K562 (cell line): ENCODE data around the gene UGT1A10. TPM values are rescaled to one million over a fixed set of nuclear protein-coding genes. Genes with fewer than 3 reads are reported as not detected.

Experiments used
- ATAC-seq: fragments of 200-7000 bp; cut with Tn5 transposase; 3 replicates; pipeline ENCODE4 v1.9.1; 2020; ENCODE audit warnings: moderate library complexity
- BruUV-seq: library from RNA; stranded (reverse); fragments of 400-500 nt; replicated peaks from 2 replicates; lab custom pipeline; 2021; lab: Mats Ljungman, UMichigan
- CTCF ChIA-PET: fragments of 300-600 bp; formaldehyde crosslinking; extraction: SDS; loops from one replicate; lab custom pipeline; 2021; ENCODE audit warnings: low intra/inter-chr PET ratio; lab: Yijun Ruan, JAX
- POLR2A ChIA-PET: fragments of 300-600, 350-650 bp; sonication (Branson Sonifier 250); formaldehyde crosslinking; extraction: SDS; loops from one replicate; lab custom pipeline; 2021; ENCODE audit warnings: antibody characterized with exemption, inconsistent platforms; lab: Yijun Ruan, JAX
- DNase-seq, 4 experiments: peaks; one replicate each; pipeline versions ENCODE4 v3.0.0 to v3.0.0-alpha.2; 2011 to 2018; ENCODE audit warnings: low spot score in 3 of 4, mixed read lengths in 3 of 4; ENCODE audit errors: extremely low read depth in 1 of 4
- FAIRE-seq: peaks from 2 replicates; lab custom pipeline; 2011; peaks lifted over from hg19 to GRCh38; lab: Jason Lieb, UNC
- H2AFZ ChIP-seq: 2 replicates; pipeline ENCODE4 v1.6.0; 2011; ENCODE audit warnings: low read depth, low read length, control low read depth, inconsistent platforms
- H3K27ac ChIP-seq: fragments of 200-600 bp; 3 replicates; pipeline ENCODE4 v1.8.0; 2011; ENCODE audit warnings: low read depth, mild to moderate bottlenecking, control low read depth, inconsistent platforms, low read length, moderate library complexity, mixed read lengths; ENCODE audit errors: extremely low read depth
- H3K27me3 ChIP-seq, 2 experiments: fragments of 300-600 bp in 1 of 2; 2 replicates in 1 of 2; 3 replicates in 1 of 2; pipeline versions ENCODE4 v1.6.0 to v1.8.0; 2011; ENCODE audit warnings: inconsistent platforms in 2 of 2, low read length in 2 of 2, mild to moderate bottlenecking in 1 of 2, mixed read lengths in 1 of 2, moderate library complexity in 1 of 2; ENCODE audit not compliant: control insufficient read depth in 2 of 2, insufficient read depth in 2 of 2
- H3K36me3 ChIP-seq: fragments of 300-600 bp; 3 replicates; pipeline ENCODE4 v1.8.0; 2011; ENCODE audit warnings: mild to moderate bottlenecking, low read length, inconsistent platforms; ENCODE audit not compliant: control insufficient read depth, insufficient read depth
- H3K4me1 ChIP-seq, 2 experiments: fragments of 200-600 bp in 1 of 2; replicated peaks in 1 of 2; 2 replicates in 1 of 2; 3 replicates in 1 of 2; pipeline versions ENCODE4 v1.5.1 to v1.8.0; 2011; ENCODE audit warnings: inconsistent platforms in 2 of 2, low read length in 2 of 2, mild to moderate bottlenecking in 1 of 2, mixed read lengths in 1 of 2, moderate library complexity in 1 of 2; ENCODE audit not compliant: control insufficient read depth in 2 of 2, insufficient read depth in 2 of 2
- H3K4me2 ChIP-seq: 2 replicates; pipeline ENCODE4 v1.6.1; 2011; ENCODE audit warnings: low read length, control low read depth, inconsistent platforms, mixed read lengths; ENCODE audit not compliant: insufficient read depth
- H3K4me3 ChIP-seq: fragments of 200-600 bp; sonication (generic), shearing (Covaris generic); 2 replicates; pipeline ENCODE4 v1.5.1; 2016; ENCODE audit warnings: control low read depth, inconsistent platforms
- H3K79me2 ChIP-seq: fragments of 200-600 bp; 3 replicates; pipeline ENCODE4 v1.8.0; 2011; ENCODE audit warnings: low read length, inconsistent platforms; ENCODE audit not compliant: control insufficient read depth, insufficient read depth
- H3K9ac ChIP-seq, 2 experiments: 2 replicates each; pipeline versions ENCODE4 v1.6.0 to v1.6.1; 2011; ENCODE audit warnings: low read depth in 2 of 2, low read length in 2 of 2, control low read depth in 1 of 2, inconsistent platforms in 1 of 2, mild to moderate bottlenecking in 1 of 2, mixed read lengths in 1 of 2; ENCODE audit not compliant: insufficient read depth in 1 of 2
- H3K9me1 ChIP-seq: one replicate; pipeline ENCODE4 v1.6.0; 2011; ENCODE audit warnings: inconsistent platforms, mild to moderate bottlenecking, low read length, moderate library complexity; ENCODE audit not compliant: control insufficient read depth, insufficient read depth
- H3K9me3 ChIP-seq: replicated peaks from 2 replicates; pipeline ENCODE4 v1.5.1; 2011; ENCODE audit warnings: low read depth, low read length, inconsistent platforms; ENCODE audit not compliant: control insufficient read depth, insufficient read depth
- H4K20me1 ChIP-seq: replicated peaks from 2 replicates; pipeline ENCODE4 v1.6.1; 2011; ENCODE audit warnings: low read length, inconsistent platforms, mixed read lengths; ENCODE audit not compliant: control insufficient read depth, insufficient read depth
- CHD2 ChIP-seq: IDR thresholded peaks from 2 replicates; pipeline ENCODE4 v1.6.1; 2011; ENCODE audit warnings: low read depth, low read length
- GABPB2 ChIP-seq: fragments of 250-450 bp; sonication (Bioruptor Pico); conservative IDR thresholded peaks from 2 replicates; pipeline ENCODE4 v1.5.1; 2021; ENCODE audit warnings: mild to moderate bottlenecking
- HEY1 ChIP-seq: fragments of 250-450 bp; sonication (Bioruptor Pico); IDR thresholded peaks from 2 replicates; pipeline ENCODE4 v1.5.0; 2020; ENCODE audit warnings: mild to moderate bottlenecking, moderate library complexity, borderline replicate concordance
- JUND ChIP-seq, 2 experiments: IDR thresholded peaks; 2 replicates in 1 of 2; 3 replicates in 1 of 2; pipeline ENCODE4 v1.6.1; 2011; ENCODE audit warnings: borderline replicate concordance in 2 of 2, low read depth in 2 of 2, low read length in 2 of 2, improper control_type of control experiment in 1 of 2, missing biosample characterization in 1 of 2, missing genetic modification characterization in 1 of 2, missing genetic modification reagents in 1 of 2
- MEF2A ChIP-seq: IDR thresholded peaks from 2 replicates; pipeline ENCODE4 v1.6.1; 2011; ENCODE audit warnings: low read depth, mild to moderate bottlenecking, low read length, moderate library complexity; ENCODE audit not compliant: control insufficient read depth
- NR3C1 ChIP-seq: sonication (generic); formaldehyde crosslinking; IDR thresholded peaks from 2 replicates; pipeline ENCODE4 v1.8.1; 2022; ENCODE audit warnings: missing genetic modification reagents
- NR4A1 ChIP-seq, 2 experiments: fragments of 250-450 bp in 1 of 2; fragments of 450-650 bp in 1 of 2; sonication (Bioruptor Pico) in 1 of 2; IDR thresholded peaks; 2 replicates each; pipeline versions ENCODE4 v1.4.0 to v1.6.1; 2016 to 2020; ENCODE audit warnings: mild to moderate bottlenecking in 2 of 2, missing compliant biosample characterization in 1 of 2, missing genetic modification characterization in 1 of 2, moderate library complexity in 1 of 2
- PHB2 ChIP-seq: fragments of 450-650 bp; IDR thresholded peaks from 2 replicates; pipeline ENCODE4 v1.6.1; 2017; ENCODE audit warnings: low read depth
- RFX7 ChIP-seq: fragments of 250-450 bp; sonication (Bioruptor Pico); IDR thresholded peaks from 2 replicates; pipeline ENCODE4 v1.5.1; 2021; ENCODE audit warnings: mild to moderate bottlenecking
- WGBS: fragments of 100-300 bp; shearing (Covaris generic); methylation state at CpG from one replicate; pipeline ENCODE4 v1.1.6; 2016; ENCODE audit warnings: low coverage, mixed read lengths; ENCODE audit not compliant: insufficient coverage; ENCODE audit errors: missing lambda C conversion rate; 5-methylcytosine and 5-hydroxymethylcytosine counted together
- in situ Hi-C: fragments of 300-500 bp; cut with MboI; formaldehyde crosslinking; loops from 4 replicates; pipeline ENCODE4 v1.15.0; 2018; ENCODE audit warnings: inconsistent platforms, mixed read lengths
- intact Hi-C: fragments of 100-400 bp; cut with micrococcal nuclease; formaldehyde crosslinking; loops from 2 replicates; pipeline ENCODE4 v1.14.2; 2022
- polyA plus RNA-seq, 8 experiments: library from polyadenylated mRNA; depleted of rRNA in 4 of 8; stranded (reverse) in 5 of 8; unstranded in 3 of 8; fragments of >200 nt; fragmentation: Nextera tagmentation in 2 of 8; fragmentation: Illumina TruSeq in 1 of 8; extraction: Ambion mirVana in 2 of 8; extraction: Trizol in 1 of 8; gene quantifications; 2 replicates each; pipeline versions ENCODE4 v1.2.1 to v1.2.3, GENCODE V29; 2011 to 2014; ENCODE audit warnings: inconsistent platforms in 1 of 8, missing spikeins in 1 of 8
- total RNA-seq, 7 experiments: library from RNA; depleted of rRNA in 6 of 7; stranded (reverse); fragments of >200 nt in 6 of 7; fragmentation: Illumina TruSeq in 2 of 7; extraction: Trizol in 2 of 7; gene quantifications; 2 replicates each; pipeline versions ENCODE4 v1.2.1 to v1.2.3, GENCODE V29; 2011 to 2021; ENCODE audit warnings: low replicate concordance in 1 of 7
- TF ChIP-seq, protein P1 (sequence below), 2 experiments: fragments of 450-650 bp in 1 of 2; sonication (generic) in 1 of 2; formaldehyde crosslinking in 1 of 2; IDR thresholded peaks in 1 of 2; conservative IDR thresholded peaks in 1 of 2; 2 replicates each; pipeline versions ENCODE4 v1.6.1 to v1.8.1; 2016 to 2023; ENCODE audit warnings: mild to moderate bottlenecking in 2 of 2, moderate library complexity in 2 of 2, inconsistent platforms in 1 of 2, missing genetic modification reagents in 1 of 2

The UGT1A10 gene
- total and polyA plus RNA-seq, 9 of the 15 experiments (the other 6 are each of a cell fraction or from before 2014, with no cell fraction given): not detected

- Histone ChIP-seq H3K4me1 (no peaks in the 10 kb centered on the region; a peak in 1 of 5 replicates), H4K20me1 (no peaks in the 10 kb centered on the region), H3K27ac (no peak overlapping the region), H3K9ac (no peak overlapping the region), H3K79me2 (no peaks in the 10 kb centered on the region), H3K36me3 (no peaks in the 10 kb centered on the region), H3K4me3 (no peak overlapping the region), H3K9me1 (no peaks in the 10 kb centered on the region), H2AFZ (no peak overlapping the region), H3K27me3 (peaks cover 0 to 6% of the 10 kb centered on the region in 2 experiments; a peak in 2 of 5 replicates), H3K4me2 (no peak overlapping the region), H3K9me3 (no peaks in the 10 kb centered on the region)
- CTCF ChIA-PET: no interaction called here
- in situ Hi-C loops (no loop called here), intact Hi-C loops (no loop called here)
- no TSS peak for BruUV-seq
- POLR2A ChIA-PET: no interaction called here
- peak in 1 of 4 experiments; percentile 6 for DNase-seq
- no peak for FAIRE-seq
- no peak for ATAC-seq
- WGBS: 1% methylated on average over 8 of the region's 9 CpGs
- TF ChIP-seq MEF2A (peak; percentile 64; the same call in 1 of the 2 replicates), NR3C1 (CRISPR knock-in tag) (no peak), HEY1 (CRISPR knock-in tag) (no peak), NR4A1 (CRISPR knock-in tag; IDR thresholded peaks at IDR 0.05) (no peak), NR4A1 (tag; IDR thresholded peaks at IDR 0.05) (no peak), JUND (IDR thresholded peaks at IDR 0.05; ENCODE audit: borderline replicate concordance, low read depth, low read length) (peak; percentile 37; the same call in 1 of the 2 replicates), JUND (tag; IDR thresholded peaks at IDR 0.05; ENCODE audit: borderline replicate concordance, low read depth, low read length) (no peak), PHB2 (no peak), CHD2 (no peak), GABPB2 (CRISPR knock-in tag) (no peak), RFX7 (CRISPR knock-in tag) (no peak)
- TF ChIP-seq, protein P1, sequence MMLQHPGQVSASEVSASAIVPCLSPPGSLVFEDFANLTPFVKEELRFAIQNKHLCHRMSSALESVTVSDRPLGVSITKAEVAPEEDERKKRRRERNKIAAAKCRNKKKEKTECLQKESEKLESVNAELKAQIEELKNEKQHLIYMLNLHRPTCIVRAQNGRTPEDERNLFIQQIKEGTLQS (IDR thresholded peaks at IDR 0.05): peak; percentile 39; the same call in 1 of the 2 replicates
- TF ChIP-seq, protein P1 (CRISPR knock-in tag; conservative IDR thresholded peaks at IDR 0.05): no peak
Observed at GRCh38 chr2:233801357-233802131, 165.3 kb downstream of the UGT1A10 start.
